Astrocyte (in vitro differentiated cells and primary cell): Measurements from ENCODE around the gene TNFRSF8. TPM values are rescaled to one million over a fixed set of nuclear protein-coding genes. Genes with fewer than 3 reads are reported as not detected.

Experiments
- DNase-seq: peaks from one replicate; pipeline ENCODE4 v3.0.0-alpha.2; 2010; ENCODE audit warnings: low read depth
- FAIRE-seq: peaks from 2 replicates; lab custom pipeline; 2011; peaks lifted over from hg19 to GRCh38; lab: Jason Lieb, UNC
- H2AFZ ChIP-seq: 2 replicates; pipeline ENCODE4 v1.6.0; 2012; ENCODE audit warnings: low read depth, low read length, inconsistent platforms
- H3K27ac ChIP-seq: 2 replicates; pipeline ENCODE4 v1.5.1; 2011; ENCODE audit warnings: low read depth, low read length, inconsistent platforms
- H3K27me3 ChIP-seq: 2 replicates; pipeline ENCODE4 v1.6.0; 2011; ENCODE audit warnings: low read length, inconsistent platforms; ENCODE audit not compliant: insufficient read depth
- H3K36me3 ChIP-seq: 2 replicates; pipeline ENCODE4 v1.5.1; 2011; ENCODE audit warnings: low read length, inconsistent platforms; ENCODE audit not compliant: insufficient read depth
- H3K4me1 ChIP-seq: 2 replicates; pipeline ENCODE4 v1.5.1; 2011; ENCODE audit warnings: low read length, inconsistent platforms; ENCODE audit not compliant: insufficient read depth
- H3K4me2 ChIP-seq: 2 replicates; pipeline ENCODE4 v1.6.0; 2012; ENCODE audit warnings: low read length, inconsistent platforms
- H3K4me3 ChIP-seq: 2 replicates; pipeline ENCODE4 v1.5.1; 2011; ENCODE audit warnings: low read depth, mild to moderate bottlenecking, low read length, inconsistent platforms; ENCODE audit not compliant: insufficient read depth
- H3K79me2 ChIP-seq: 2 replicates; pipeline ENCODE4 v1.6.0; 2012; ENCODE audit warnings: mild to moderate bottlenecking, low read length, inconsistent platforms; ENCODE audit not compliant: insufficient read depth
- H3K9ac ChIP-seq: 2 replicates; pipeline ENCODE4 v1.6.0; 2012; ENCODE audit warnings: mild to moderate bottlenecking, low read length, inconsistent platforms
- H3K9me3 ChIP-seq: 2 replicates; pipeline ENCODE4 v1.5.1; 2012; ENCODE audit warnings: low read depth, mild to moderate bottlenecking, low read length, inconsistent platforms; ENCODE audit not compliant: insufficient read depth
- H4K20me1 ChIP-seq: 2 replicates; pipeline ENCODE4 v1.6.0; 2012; ENCODE audit warnings: low read length, inconsistent platforms; ENCODE audit not compliant: insufficient read depth
- H3K27ac Mint-ChIP-seq: one replicate; pipeline ENCODE4 v1.8.0; 2021; ENCODE audit warnings: mild to moderate bottlenecking, mixed read lengths; ENCODE audit not compliant: unreplicated experiment
- H3K27me3 Mint-ChIP-seq: one replicate; pipeline ENCODE4 v1.8.0; 2021; ENCODE audit warnings: low read depth, mixed read lengths; ENCODE audit not compliant: unreplicated experiment
- H3K36me3 Mint-ChIP-seq: one replicate; pipeline ENCODE4 v1.8.0; 2021; ENCODE audit warnings: low read depth, mixed read lengths; ENCODE audit not compliant: unreplicated experiment
- H3K4me1 Mint-ChIP-seq: one replicate; pipeline ENCODE4 v1.8.0; 2021; ENCODE audit warnings: low read depth, mixed read lengths; ENCODE audit not compliant: unreplicated experiment
- H3K4me3 Mint-ChIP-seq: one replicate; pipeline ENCODE4 v1.8.0; 2021; ENCODE audit warnings: mild to moderate bottlenecking, moderate library complexity, mixed read lengths; ENCODE audit not compliant: unreplicated experiment
- H3K9me3 Mint-ChIP-seq: one replicate; pipeline ENCODE4 v1.8.0; 2021; ENCODE audit warnings: mild to moderate bottlenecking, mixed read lengths; ENCODE audit not compliant: unreplicated experiment
- CTCF ChIP-seq: IDR thresholded peaks from 2 replicates; pipeline ENCODE4 v1.5.1; 2011; ENCODE audit warnings: low read depth, mild to moderate bottlenecking, inconsistent platforms, low read length, moderate library complexity; ENCODE audit not compliant: insufficient read depth
- EZH2 ChIP-seq: IDR thresholded peaks from 2 replicates; pipeline ENCODE4 v1.6.1; 2012; ENCODE audit warnings: mild to moderate bottlenecking, low read length, inconsistent platforms; ENCODE audit not compliant: insufficient read depth
- total RNA-seq: library from RNA; stranded (reverse); gene quantifications from 2 replicates; pipeline ENCODE4 v1.2.1, GENCODE V29; 2021

The TNFRSF8 gene
- total RNA-seq, 1 donor from 2014 or later: 0.16 TPM

GRCh38 chr1:12173041-12173509 lies 110.0 kb downstream of the TNFRSF8 start:
- FAIRE-seq: no peak
- peaks cover 45% of the 10 kb centered on the region for H3K27me3 Mint-ChIP-seq
- no peak for TF ChIP-seq EZH2
- no peak for TF ChIP-seq CTCF
- no peak for DNase-seq
- H3K4me3 Mint-ChIP-seq: no peak overlapping the region
- Histone ChIP-seq H2AFZ (no peak overlapping the region), H3K36me3 (no peaks in the 10 kb centered on the region), H3K27ac (no peak overlapping the region), H3K4me1 (peaks cover 4% of the 10 kb centered on the region), H3K9ac (no peak overlapping the region), H4K20me1 (no peaks in the 10 kb centered on the region), H3K27me3 (peaks cover 4% of the 10 kb centered on the region), H3K9me3 (no peaks in the 10 kb centered on the region), H3K4me2 (no peak overlapping the region), H3K4me3 (no peak overlapping the region), H3K79me2 (no peaks in the 10 kb centered on the region)
- no peaks in the 10 kb centered on the region for H3K9me3 Mint-ChIP-seq
- H3K36me3 Mint-ChIP-seq: no peaks in the 10 kb centered on the region
- no peak overlapping the region for H3K27ac Mint-ChIP-seq
- H3K4me1 Mint-ChIP-seq: peaks cover 4% of the 10 kb centered on the region

DNA sequence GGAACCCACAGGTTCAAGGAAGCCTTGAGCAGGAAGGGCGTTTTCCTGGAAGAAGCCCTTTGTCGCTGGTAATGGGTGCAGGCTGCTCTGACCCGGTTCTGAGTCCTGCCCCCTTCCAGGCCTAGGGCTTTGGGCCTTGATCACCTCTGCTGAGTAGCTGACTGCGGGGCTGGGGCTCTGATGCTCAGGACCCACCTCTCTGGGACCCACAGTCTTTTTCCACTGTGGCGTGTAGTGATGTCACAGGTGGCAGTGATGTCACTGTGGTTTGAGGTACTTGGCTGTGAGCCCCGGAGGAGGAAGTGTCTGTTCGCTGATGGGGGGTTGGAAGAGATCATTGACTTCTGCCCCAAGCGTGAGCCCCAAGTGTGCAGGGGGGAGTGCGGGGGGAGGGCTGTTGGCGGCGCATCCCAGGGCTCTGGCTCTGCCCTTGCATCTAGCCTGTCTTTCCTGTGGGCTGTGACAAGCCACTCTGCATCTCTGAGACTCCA lies 110.6 kb downstream of the TNFRSF8 start:
- H3K4me1 Mint-ChIP-seq: peaks cover 10% of the 10 kb centered on the region
- Histone ChIP-seq H3K4me2 (no peak overlapping the region), H3K9ac (no peak overlapping the region), H4K20me1 (no peaks in the 10 kb centered on the region), H3K4me1 (peaks cover 10% of the 10 kb centered on the region), H3K36me3 (no peaks in the 10 kb centered on the region), H3K27me3 (peaks cover 4% of the 10 kb centered on the region), H3K9me3 (no peaks in the 10 kb centered on the region), H3K4me3 (no peak overlapping the region), H3K79me2 (no peaks in the 10 kb centered on the region), H3K27ac (no peak overlapping the region), H2AFZ (no peak overlapping the region)
- peaks cover 2% of the 10 kb centered on the region for H3K9me3 Mint-ChIP-seq
- H3K36me3 Mint-ChIP-seq: no peaks in the 10 kb centered on the region
- TF ChIP-seq CTCF (no peak), EZH2 (no peak)
- no peak for DNase-seq
- no peak for FAIRE-seq
- H3K27ac Mint-ChIP-seq: no peak overlapping the region
- no peak overlapping the region for H3K4me3 Mint-ChIP-seq
- peaks cover 46% of the 10 kb centered on the region for H3K27me3 Mint-ChIP-seq

DNA sequence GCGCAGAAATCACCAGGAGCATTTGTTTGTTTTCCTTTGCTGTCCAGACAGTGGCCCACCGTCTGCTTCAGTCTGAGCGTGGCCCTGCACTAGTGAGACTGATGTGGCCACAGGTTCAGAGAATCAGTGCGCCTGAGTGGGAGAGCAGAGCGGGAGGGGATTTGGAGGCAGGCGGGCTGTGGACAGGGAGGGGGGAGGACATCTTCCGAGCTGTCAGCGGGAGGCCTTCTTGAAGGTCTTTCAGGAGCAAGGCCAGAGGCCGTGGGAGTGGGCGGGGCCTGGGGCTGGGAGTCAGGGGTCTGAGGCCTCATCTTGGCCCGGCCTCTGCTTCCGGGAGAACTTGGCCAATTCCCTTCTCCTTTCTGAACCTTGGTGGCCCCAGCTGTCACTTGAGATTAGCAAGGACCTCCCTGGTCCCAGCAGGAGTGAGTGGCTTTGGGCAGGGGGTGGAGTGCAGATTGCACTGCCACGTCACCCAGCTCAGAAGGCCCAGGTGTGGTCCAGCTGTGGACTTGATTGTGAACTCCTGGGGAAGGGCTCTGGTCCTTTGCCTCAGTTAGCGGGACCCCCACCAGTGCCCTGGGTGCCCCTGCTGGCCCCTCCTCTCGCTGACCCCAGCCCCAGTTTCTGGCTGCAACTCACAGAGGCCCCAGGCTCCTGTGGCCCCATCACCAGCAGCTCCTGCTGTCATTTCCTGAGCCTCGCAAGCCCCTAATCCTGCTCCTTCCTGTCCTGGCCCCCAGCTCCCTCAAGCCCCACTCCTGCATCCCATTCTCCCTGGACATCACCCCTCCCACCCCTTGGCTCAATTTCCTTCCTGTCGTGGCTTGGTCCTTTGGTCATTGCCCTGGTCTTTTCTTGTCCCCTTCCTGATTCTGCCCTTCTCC lies 112.1 kb downstream of the TNFRSF8 start:
- Histone ChIP-seq H3K9ac (no peak overlapping the region), H2AFZ (no peak overlapping the region), H3K4me3 (no peak overlapping the region), H3K4me2 (no peak overlapping the region), H3K9me3 (no peaks in the 10 kb centered on the region), H3K27me3 (peaks cover 3% of the 10 kb centered on the region), H3K27ac (no peak overlapping the region), H4K20me1 (no peaks in the 10 kb centered on the region), H3K36me3 (no peaks in the 10 kb centered on the region), H3K79me2 (no peaks in the 10 kb centered on the region), H3K4me1 (peaks cover 18% of the 10 kb centered on the region)
- peaks cover 12% of the 10 kb centered on the region for H3K4me1 Mint-ChIP-seq
- H3K27me3 Mint-ChIP-seq: peaks cover 32% of the 10 kb centered on the region
- H3K4me3 Mint-ChIP-seq: no peak overlapping the region
- H3K36me3 Mint-ChIP-seq: no peaks in the 10 kb centered on the region
- FAIRE-seq: no peak
- no peak for DNase-seq
- peaks cover 2% of the 10 kb centered on the region for H3K9me3 Mint-ChIP-seq
- TF ChIP-seq EZH2: no peak
- no peak for TF ChIP-seq CTCF
- H3K27ac Mint-ChIP-seq: no peak overlapping the region
